Adrenal gland (tissue), 5 donors: Measurements from ENCODE around the gene RYR1.

ENCODE experiments used
- POLR2A ChIP-seq, 2 donors: fragments of 450-650 bp; IDR thresholded peaks; one replicate each; pipeline ENCODE4 v1.6.1; 2017; ENCODE audit warnings: antibody characterized with exemption in 2 of 2, mild to moderate bottlenecking in 2 of 2, moderate library complexity in 1 of 2
- TF ChIP-seq, protein P1 (sequence below), 6 experiments: fragments of 450-650 bp in 4 of 6; fragments of 200-600 bp in 2 of 6; sonication (generic) in 1 of 6; IDR thresholded peaks; 1 replicate in 5 of 6; 2 replicates in 1 of 6; pipeline versions ENCODE4 v1.5.1 to v1.8.0; 2016 to 2021; ENCODE audit warnings: antibody characterized with exemption in 6 of 6, mild to moderate bottlenecking in 2 of 6, moderate library complexity in 1 of 6
- donor health status: DM: no; HTN: no; CAD: no.

DNA sequence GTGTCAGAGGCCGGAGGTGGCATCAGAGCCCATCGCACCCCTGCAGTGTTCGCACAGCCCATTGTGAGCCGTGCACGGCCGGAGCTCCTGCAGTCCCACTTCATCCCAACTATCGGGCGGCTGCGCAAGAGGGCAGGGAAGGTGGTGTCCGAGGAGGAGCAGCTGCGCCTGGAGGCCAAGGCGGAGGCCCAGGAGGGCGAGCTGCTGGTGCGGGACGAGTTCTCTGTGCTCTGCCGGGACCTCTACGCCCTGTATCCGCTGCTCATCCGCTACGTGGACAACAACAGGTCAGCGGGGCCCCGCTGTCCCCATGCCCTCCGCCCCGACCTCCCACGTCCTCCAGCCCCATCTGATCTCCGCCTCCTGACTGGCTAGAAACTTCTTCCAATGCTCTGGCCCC lies 85.7 kb downstream of the RYR1 start:
- TF ChIP-seq, protein P1, sequence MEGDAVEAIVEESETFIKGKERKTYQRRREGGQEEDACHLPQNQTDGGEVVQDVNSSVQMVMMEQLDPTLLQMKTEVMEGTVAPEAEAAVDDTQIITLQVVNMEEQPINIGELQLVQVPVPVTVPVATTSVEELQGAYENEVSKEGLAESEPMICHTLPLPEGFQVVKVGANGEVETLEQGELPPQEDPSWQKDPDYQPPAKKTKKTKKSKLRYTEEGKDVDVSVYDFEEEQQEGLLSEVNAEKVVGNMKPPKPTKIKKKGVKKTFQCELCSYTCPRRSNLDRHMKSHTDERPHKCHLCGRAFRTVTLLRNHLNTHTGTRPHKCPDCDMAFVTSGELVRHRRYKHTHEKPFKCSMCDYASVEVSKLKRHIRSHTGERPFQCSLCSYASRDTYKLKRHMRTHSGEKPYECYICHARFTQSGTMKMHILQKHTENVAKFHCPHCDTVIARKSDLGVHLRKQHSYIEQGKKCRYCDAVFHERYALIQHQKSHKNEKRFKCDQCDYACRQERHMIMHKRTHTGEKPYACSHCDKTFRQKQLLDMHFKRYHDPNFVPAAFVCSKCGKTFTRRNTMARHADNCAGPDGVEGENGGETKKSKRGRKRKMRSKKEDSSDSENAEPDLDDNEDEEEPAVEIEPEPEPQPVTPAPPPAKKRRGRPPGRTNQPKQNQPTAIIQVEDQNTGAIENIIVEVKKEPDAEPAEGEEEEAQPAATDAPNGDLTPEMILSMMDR (IDR thresholded peaks at IDR 0.05) = no peak
- TF ChIP-seq POLR2A (IDR thresholded peaks at IDR 0.05) = no peak
